IPS DF 4.7 (cell line): ENCODE data around the gene C17orf114.

Source experiments
- DNase-seq: peaks from one replicate; pipeline ENCODE4 v3.0.0-alpha.2; 2013; ENCODE audit warnings: low spot score; ENCODE audit errors: extremely low read depth

Gene C17orf114

DNA sequence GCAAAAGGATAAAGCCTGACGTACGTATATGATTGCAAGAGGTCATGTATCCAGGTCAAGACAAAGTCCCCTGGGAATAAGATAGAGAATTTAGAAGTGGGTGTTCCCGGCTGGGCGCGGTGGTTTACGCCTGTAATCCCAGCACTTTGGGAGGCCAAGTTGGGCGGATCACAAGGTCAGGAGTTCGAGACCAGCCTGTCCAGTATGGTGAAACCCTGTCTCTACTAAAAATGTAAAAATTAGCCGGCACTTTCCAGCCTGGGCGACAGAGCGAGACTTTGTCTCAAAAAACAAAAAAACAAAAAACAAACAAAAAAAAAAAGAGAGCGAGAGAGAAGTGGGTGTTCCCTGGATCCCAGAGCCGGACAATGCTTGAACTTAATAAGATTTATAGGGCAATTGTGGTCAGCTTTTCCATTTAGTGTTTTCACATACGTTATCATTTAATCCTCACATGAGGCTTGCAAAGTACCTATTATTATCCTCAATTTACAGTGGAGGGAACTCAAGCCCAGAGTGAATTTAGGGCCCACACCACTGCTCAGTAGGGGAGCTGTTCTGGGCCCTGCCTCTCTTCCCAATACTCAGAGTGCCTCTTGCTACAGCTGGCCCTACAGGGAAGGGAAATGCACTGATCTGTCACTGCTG, 13.8 kb downstream of the C17orf114 start:
- DNase-seq: no peak

DNA sequence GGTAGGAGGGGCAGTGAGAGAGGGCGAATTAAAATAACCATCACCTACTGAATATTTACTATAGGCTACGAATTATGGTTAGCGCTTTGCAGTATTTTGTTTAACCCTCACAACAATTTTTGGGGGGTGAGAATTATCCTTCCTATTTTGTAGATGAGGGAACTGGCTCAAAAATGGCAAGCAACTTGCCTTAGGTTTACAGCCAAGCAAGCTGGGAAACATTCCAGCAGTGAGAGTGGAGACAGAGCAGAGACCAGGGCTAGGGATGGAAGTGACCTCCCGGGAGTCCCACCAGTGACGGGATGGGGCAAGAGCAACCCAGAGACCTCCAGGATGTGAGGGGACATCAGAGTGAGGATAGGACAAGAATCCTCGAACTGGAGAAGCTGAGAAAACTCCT, 15.6 kb downstream of the C17orf114 start:
- no peak for DNase-seq

DNA sequence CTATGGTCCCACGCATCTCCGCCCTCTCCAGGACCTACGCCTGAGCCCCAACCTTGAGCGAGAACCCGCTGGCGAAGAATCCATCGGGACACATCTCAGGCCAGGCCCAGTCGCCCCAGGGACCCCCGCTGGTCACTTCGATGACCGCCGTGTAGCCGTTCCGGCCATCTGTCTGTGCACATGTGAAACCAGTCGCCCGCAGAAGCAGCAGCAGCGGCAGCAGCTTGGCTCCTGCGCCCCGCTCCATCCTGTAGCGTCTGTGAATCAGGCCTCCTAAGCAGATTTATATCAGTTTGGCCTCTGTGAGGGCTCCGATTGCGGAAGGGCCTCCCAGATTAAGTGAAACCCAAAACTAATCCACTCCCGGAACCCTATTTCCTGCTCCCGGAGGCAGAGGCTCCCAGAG, 16.0 kb downstream of the C17orf114 start, which contains the start of gene VMO1:
VMO1 (minus strand) TSS at position 259 of the 406 bp plus-strand sequence; CDS start at position 247, 12 bp downstream.
- DNase-seq: no peak

DNA sequence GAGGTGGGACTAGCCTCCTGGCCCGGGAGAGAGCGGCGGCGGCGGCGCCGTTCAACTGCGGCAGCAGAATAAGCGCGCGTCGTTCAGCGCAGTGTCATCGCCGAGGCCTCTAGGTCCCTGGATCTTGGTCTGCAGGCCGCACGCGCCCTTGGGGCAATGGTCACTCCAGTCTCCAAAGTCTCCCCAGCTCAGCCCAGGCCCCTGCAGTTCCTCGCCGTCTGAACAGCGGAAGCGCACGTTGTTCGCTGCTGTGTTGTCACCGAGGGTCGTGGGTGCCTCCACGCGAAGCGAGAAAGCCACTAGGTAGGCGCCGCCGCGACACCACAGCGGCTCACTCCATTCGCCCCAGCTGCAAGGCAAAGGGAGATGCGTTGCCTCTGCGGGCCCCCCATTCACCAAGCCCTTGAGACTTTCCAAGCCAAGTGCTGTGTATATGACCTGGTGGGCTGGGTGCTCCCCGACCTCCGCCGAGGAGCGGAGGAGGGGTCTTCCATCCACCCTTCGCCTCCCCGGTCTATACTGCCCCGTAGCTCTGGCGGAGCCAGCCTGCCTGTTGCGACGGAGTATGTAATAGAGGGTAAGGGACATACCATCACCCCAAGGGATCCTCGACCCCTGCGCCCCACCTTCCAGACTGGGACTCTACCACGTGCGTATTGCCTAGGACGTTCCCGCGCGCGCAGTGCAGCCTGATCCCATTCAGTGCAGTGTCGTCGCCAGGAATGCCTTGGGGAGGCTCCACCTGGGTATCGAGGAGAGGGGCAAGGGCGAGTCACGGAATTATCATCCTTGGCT, 16.6 kb downstream of the C17orf114 start:
- DNase-seq: no peak

DNA sequence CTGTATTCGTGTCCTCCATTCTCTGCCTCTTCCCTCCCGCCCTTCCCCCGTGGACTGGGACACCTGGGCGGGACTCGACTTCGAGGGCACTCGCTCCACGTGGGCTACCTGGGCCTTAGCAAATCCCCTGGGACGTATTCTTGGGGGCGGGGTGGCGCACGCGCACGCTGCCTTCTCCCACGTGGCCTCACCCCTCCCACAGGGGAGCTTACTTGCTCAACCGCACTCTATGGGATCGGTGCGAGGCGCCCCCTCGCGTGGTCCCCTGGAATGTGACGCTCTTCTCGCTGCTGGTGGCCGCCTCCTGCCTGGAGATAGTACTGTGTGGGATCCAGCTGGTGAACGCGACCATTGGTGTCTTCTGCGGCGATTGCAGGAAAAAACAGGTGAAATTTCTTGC, 19.5 kb downstream of the C17orf114 start:
- no peak for DNase-seq

DNA sequence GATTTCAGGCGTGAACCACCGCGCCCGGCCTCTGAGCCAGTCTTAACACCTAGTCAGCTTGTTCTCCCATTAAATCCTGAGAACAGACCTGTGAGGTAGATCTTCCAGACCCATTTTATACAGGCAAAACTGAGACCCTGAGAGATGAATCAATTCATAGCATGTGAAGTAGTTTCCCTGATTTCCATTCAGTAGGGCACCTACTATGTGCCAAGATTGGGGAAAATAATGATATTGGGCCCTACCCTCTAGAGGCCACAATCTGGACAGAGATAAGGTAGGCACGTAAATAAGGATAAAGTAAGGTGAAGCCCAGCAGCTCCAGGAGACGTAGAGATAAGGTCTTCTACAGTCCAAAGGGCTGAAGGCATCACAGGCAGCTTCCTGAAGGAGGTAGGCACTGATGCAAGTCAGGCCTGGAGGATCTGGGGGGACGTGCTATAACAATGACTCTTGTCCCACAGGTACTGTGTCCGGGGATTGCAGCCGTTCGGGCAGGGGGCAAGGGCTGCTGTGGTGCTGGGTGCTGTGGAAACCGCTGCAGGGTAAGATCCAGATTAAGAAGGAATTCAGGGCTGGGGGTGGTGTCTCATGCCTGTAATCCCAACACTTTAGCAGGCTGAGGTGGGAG, 21.7 kb downstream of the C17orf114 start:
- no peak for DNase-seq

DNA sequence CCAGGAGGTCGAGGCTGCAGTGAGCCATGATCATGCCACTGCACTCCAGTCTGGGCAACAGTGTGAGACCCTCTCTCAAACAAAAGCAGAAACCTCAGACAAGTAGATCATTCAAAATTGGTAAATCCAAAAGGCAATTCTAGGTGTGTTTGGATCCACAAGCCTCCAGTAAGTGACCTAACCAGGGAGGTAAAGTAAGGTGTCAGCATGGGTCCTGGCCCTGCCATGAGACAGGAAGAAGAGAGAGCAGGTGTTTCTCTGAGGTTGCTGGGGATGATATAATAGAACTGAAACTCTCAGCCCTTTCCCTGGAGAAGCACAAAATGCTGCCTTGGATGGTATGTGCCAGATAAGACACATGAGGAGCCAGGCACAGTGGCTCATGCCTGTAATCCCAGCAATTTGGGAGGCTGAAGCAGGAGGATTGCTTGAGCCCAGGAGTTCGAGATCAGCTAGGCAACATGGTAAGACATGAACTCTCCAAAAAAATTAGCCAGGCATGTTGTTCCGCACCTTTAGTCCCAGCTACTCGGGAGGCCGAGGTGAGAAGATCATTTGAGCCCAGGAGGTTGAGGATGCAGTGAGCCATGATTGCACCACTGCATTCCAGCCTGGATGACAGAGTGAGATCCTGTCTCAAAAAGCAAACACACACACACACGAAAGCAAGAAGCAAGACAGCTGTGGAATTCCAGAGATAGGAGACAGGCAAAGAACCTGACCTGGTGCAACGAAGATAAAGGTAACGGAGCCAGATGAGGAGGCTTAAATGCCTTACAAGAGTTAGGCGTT, 24.0 kb downstream of the C17orf114 start:
- no peak for DNase-seq

DNA sequence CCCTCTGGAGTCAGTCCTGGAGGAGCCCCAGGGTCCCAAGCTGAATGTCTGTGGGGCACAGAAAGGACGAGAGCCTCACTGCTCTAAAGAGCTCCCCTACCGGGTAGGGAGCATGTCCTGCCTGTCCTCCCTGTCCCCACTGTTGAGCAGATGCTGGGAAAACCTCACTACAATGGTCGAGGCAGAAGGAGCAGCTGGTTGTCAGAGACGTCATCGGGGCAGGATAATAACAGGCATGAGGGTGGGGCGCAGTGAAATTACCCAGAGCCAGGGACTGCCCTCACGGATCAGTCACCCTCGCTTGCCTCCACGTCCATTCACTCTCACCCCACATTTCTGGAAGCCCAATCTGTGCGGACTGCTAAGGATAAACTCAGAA, 29.9 kb downstream of the C17orf114 start:
- DNase-seq: no peak

DNA sequence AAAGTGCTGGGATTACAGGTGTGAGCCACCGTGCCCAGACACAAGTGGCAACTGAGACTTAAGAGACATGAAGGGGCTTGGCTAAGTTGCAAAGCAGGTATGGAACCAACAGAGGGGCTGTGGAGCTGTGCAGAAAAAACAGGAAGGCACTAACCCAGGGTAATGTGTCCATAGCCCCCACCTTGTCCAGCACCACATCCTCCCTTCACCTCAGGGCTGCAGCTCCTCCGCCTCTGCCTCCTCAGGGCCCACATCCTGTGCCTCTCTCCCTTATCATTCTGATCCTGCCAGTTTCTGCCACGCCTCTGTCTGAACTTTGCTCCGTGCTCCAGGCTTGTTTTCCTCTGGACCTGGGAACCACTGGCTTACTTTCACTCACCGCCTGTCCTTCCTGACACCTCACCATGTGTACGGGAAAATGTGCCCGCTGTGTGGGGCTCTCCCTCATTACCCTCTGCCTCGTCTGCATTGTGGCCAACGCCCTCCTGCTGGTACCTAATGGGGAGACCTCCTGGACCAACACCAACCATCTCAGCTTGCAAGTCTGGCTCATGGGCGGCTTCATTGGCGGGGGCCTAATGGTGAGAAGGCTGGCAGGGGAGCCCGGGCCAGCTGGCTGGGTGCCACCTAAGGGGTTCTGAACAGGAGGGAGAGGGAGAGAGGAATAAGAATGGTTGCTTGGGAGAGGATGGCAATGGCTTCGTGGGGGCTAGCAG, 30.5 kb downstream of the C17orf114 start, which contains the start of gene TM4SF5:
TM4SF5 (plus strand) TSS at position 368 of the 716 bp plus-strand sequence; CDS start at position 405, 37 bp downstream.
- no peak for DNase-seq

DNA sequence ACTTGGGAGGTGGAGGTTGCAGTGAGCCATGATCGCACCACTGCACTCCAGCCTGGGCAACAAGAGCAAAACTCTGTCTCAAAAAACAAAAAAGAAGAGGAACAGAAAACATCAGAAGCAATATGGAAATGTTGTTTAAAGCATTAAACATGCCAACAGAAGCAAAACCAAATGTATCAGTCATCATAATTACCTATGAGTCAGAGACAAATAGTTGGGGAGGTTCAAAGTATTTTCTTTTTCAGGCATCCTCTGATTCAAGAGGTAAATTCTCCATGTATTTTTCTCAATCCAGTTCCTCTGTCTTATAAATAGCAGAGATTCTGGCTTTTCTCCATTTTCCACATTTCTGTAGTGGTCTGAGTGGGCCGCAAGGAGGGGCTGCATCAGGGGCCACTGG, 32.5 kb downstream of the C17orf114 start:
- DNase-seq: no peak

DNA sequence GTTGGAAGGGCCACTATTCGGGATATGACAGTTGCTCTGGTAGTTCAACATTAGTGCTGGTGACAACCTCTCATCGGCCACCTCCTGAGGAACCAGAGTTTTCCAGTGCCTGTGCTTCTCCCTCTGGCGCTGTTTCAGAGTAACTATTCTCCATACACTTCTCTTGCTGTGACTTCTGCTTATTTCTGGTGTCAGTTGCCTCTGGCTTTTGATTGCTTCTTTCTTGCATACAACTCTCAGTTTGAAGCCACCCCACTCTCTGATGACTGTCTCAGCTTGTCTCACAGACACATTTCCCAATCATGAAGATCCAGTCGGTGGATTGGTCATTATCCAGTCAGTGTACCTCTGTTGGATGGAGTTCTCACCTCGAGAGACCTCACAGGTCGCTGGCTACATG, 33.8 kb downstream of the C17orf114 start:
- DNase-seq: no peak

DNA sequence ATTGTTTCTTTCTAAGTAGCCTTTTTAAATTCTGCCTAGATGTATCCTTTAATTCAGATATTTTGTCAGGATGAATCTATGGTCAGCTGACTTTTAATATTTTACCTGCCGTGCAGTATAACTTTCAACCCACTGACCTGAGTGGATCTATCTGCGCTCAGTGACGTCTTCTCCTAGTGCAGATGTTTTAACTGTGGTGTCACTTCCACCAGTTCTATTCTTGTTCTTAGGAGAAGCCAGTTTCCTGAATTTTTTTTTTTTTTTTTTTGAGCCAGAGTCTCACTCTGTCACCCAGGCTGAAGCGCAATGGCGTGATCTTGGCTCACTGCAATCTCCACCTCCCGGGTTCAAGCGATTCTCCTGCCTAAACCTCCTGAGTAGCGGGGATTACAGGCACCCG, 35.4 kb downstream of the C17orf114 start:
- no peak for DNase-seq

DNA sequence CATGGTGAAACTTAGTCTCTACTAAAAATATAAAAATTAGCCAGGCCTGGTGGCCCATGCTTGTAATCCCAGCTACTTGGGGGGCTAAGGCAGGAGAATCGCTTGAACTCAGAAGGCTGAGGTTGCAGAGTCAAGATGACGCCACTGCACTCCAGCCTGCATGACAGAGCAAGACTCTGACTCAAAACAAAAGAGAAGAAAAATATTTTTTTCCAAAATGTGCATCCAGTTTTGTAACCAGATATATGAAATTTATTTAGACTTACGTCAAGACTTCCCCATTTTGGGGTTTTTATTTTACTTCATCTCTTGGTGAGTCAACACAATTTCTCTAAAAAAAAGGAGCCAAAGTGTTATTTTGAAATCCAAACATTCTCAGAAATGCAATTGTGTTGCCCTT, 35.9 kb downstream of the C17orf114 start:
- no peak for DNase-seq

DNA sequence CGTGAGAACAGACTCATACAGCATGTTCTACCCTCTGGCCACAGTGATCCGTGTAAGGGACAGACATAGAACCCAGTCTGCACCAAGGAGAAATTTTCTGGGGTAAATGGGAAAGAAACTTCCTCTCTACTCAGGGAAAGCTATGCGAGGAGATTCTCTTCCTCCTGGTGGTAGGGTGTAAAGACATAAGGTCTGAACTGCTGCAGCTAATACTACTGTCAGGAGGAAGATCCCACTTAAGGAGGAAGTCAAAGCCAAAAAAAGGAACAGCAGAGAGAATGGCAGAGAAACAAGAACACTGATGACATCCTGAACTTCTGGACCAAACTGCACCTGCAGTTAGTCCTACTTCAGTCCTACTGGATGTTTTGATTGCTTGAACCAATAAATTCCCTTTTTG, 37.5 kb downstream of the C17orf114 start:
- no peak for DNase-seq

DNA sequence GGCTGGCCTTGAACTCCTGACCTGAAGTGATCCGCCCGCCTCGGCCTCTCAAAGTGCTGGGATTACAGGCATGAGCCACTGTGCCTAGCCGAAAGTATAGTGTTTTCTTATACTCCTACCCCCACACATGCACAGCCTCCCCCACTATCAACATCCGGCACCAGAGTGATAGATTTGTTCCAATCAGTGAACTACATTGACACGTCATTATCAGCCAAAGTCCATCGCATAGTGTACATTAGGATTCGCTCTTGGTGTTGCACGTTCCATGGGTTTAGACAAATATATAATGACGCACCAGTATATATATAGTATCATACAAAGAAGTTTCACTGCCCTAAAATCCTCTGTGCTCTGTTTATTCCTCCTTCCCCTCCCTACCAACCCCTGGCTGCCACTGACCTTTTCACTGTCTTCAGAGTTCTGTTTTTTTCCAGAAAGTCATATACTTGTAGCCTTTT, 42.3 kb downstream of the C17orf114 start:
- DNase-seq: no peak

DNA sequence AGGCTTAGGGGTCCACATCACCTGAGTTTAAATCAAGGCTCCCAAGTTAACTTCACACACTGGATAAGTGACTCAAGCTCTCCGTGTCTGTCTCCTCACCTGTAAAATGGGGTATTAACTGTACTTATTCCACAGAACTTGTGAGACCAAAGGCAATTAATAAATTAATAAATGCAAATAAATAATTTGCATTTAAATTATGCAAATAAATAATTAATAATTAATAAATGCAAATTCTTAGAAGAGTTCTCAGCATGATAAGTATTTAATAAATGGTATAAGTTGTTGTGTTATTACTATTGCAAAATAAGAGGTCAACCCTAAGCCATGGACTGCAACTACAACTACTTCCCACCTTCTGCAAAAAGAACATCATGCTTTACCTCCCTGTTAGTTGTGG, 48.7 kb downstream of the C17orf114 start:
- no peak for DNase-seq

DNA sequence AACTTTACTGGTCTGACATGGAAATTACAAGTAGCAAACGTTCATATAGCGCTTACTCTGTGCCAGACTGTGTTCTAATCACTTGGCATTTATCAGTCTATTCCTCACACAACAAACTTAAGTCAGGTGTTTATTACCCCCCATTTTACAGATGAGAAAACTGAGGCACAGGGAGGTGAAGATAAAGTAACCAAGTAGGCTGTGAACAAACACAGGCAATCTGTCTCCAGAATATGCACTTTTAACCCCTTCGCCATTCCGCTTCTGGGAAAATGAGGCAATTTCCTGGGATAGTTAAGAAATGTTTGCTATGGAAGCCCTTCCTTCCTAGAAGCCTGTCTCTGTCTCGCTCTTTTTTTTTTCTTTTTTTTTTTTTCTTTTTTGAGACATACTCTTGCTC, 50.2 kb downstream of the C17orf114 start:
- DNase-seq: no peak
